Epithelial cell of proximal tubule (primary cell): ENCODE measurements around the gene IGF2R. TPM values are rescaled to one million over a fixed set of nuclear protein-coding genes. Genes with fewer than 3 reads are reported as not detected.

ENCODE experiments used
- total RNA-seq: library from RNA; depleted of rRNA; stranded (reverse); fragments of >200 nt; gene quantifications from 2 replicates; pipeline ENCODE4 v1.2.3, GENCODE V29; 2015

Gene IGF2R
- total RNA-seq, 1 donor from 2014 or later, result 50.8 TPM

Other genes starting within 250 kb of the IGF2R start
- 82.3 and 82.5 TPM in 2 replicates for gene WTAP, start 241.6 kb upstream of the IGF2R start, total RNA-seq
- gene ACAT2, start 207.0 kb upstream of the IGF2R start, total RNA-seq, result 38.3 and 110 TPM in 2 replicates
- gene TCP1, start 179.5 kb upstream of the IGF2R start, total RNA-seq, result 237 and 390 TPM in 2 replicates
- gene MRPL18, start 178.6 kb upstream of the IGF2R start, total RNA-seq, result 166 and 183 TPM in 2 replicates
- not detected in 2 replicates for gene PNLDC1, start 168.8 kb upstream of the IGF2R start, total RNA-seq
- not detected in 2 replicates for gene MAS1, start 78.1 kb upstream of the IGF2R start, total RNA-seq
- 0.12 TPM in 1 of 2 replicates, not detected in the other for gene SLC22A1, start 152.7 kb downstream of the IGF2R start, total RNA-seq